IPS DF 6.9 (cell line): Measurements from ENCODE around the gene XPR1.

Experiments
- DNase-seq: peaks from one replicate; pipeline ENCODE4 v3.0.0-alpha.2; 2013; ENCODE audit warnings: low read depth, low spot score
- H3K27ac ChIP-seq: one replicate; pipeline ENCODE4 v1.5.1; 2013; ENCODE audit warnings: low read length, control low read depth
- H3K27me3 ChIP-seq: 2 replicates; pipeline ENCODE4 v1.6.1; 2013; ENCODE audit warnings: mild to moderate bottlenecking, low read length; ENCODE audit not compliant: control insufficient read depth, insufficient read depth
- H3K36me3 ChIP-seq: 2 replicates; pipeline ENCODE4 v1.6.1; 2013; ENCODE audit warnings: low read length; ENCODE audit not compliant: control insufficient read depth, insufficient read depth
- H3K4me1 ChIP-seq: 2 replicates; pipeline ENCODE4 v1.6.1; 2013; ENCODE audit warnings: low read length; ENCODE audit not compliant: control insufficient read depth, insufficient read depth
- H3K4me3 ChIP-seq: 2 replicates; pipeline ENCODE4 v1.5.1; 2013; ENCODE audit warnings: mild to moderate bottlenecking, low read length
- H3K9me3 ChIP-seq: 2 replicates; pipeline ENCODE4 v1.6.1; 2013; ENCODE audit warnings: low read length, inconsistent platforms; ENCODE audit not compliant: control insufficient read depth, insufficient read depth
- WGBS: extraction: QIAGEN DNeasy Blood & Tissue Kit; methylation state at CpG from one replicate; pipeline ENCODE4 v1.1.7; 2013; ENCODE audit warnings: mixed read lengths, missing lambda C conversion rate; ENCODE audit not compliant: insufficient read length, insufficient coverage; 5-methylcytosine and 5-hydroxymethylcytosine counted together

Gene XPR1

GRCh38 chr1:180930687-180931086, 298.9 kb downstream of the XPR1 start:
- H3K27ac ChIP-seq: no peak overlapping the region
- H3K4me3 ChIP-seq: no peak overlapping the region
- WGBS: no CpG with 5 or more reads among the region's 5 CpGs
- H3K9me3 ChIP-seq: no peaks in the 10 kb centered on the region
- no peaks in the 10 kb centered on the region; the same call in 1 of the 2 replicates for H3K36me3 ChIP-seq
- no peaks in the 10 kb centered on the region for H3K27me3 ChIP-seq
- H3K4me1 ChIP-seq: peaks cover 12% of the 10 kb centered on the region
- no peak for DNase-seq

GRCh38 chr1:180931529-180931928, 299.7 kb downstream of the XPR1 start:
- H3K36me3 ChIP-seq: no peaks in the 10 kb centered on the region; the same call in 1 of the 2 replicates
- DNase-seq: no peak
- no peak overlapping the region for H3K27ac ChIP-seq
- no peak overlapping the region for H3K4me3 ChIP-seq
- WGBS: no CpG with 5 or more reads among the region's 4 CpGs
- peaks cover 7% of the 10 kb centered on the region for H3K4me1 ChIP-seq
- no peaks in the 10 kb centered on the region for H3K27me3 ChIP-seq
- no peaks in the 10 kb centered on the region for H3K9me3 ChIP-seq

- H3K4me1 ChIP-seq: peaks cover 7% of the 10 kb centered on the region
- no peak overlapping the region for H3K4me3 ChIP-seq
- no peak for DNase-seq
- no peak overlapping the region for H3K27ac ChIP-seq
- H3K9me3 ChIP-seq: no peaks in the 10 kb centered on the region
- no peaks in the 10 kb centered on the region; the same call in 1 of the 2 replicates for H3K36me3 ChIP-seq
- WGBS: no CpG with 5 or more reads among the region's 4 CpGs
- H3K27me3 ChIP-seq: no peaks in the 10 kb centered on the region
Observed at GRCh38 chr1:180932378-180932777, 300.6 kb downstream of the XPR1 start.

- Histone ChIP-seq H3K27me3 (no peaks in the 10 kb centered on the region), H3K9me3 (no peaks in the 10 kb centered on the region), H3K4me1 (peaks cover 6% of the 10 kb centered on the region), H3K27ac (no peak overlapping the region), H3K4me3 (no peak overlapping the region), H3K36me3 (no peaks in the 10 kb centered on the region; the same call in 1 of the 2 replicates)
- DNase-seq: no peak
Observed at GRCh38 chr1:180933141-180933540, 301.3 kb downstream of the XPR1 start.

GRCh38 chr1:180934563-180934962, 302.7 kb downstream of the XPR1 start:
- Histone ChIP-seq H3K9me3 (no peaks in the 10 kb centered on the region), H3K4me3 (no peak overlapping the region), H3K27ac (no peak overlapping the region), H3K27me3 (no peaks in the 10 kb centered on the region), H3K36me3 (no peaks in the 10 kb centered on the region; the same call in 1 of the 2 replicates), H3K4me1 (peaks cover 3% of the 10 kb centered on the region)
- no peak for DNase-seq
- WGBS: no CpG with 5 or more reads among the region's 7 CpGs

- H3K27ac ChIP-seq: no peak overlapping the region
- H3K4me1 ChIP-seq: peaks cover 3% of the 10 kb centered on the region
- DNase-seq: no peak
- H3K36me3 ChIP-seq: no peaks in the 10 kb centered on the region; the same call in 1 of the 2 replicates
- no peaks in the 10 kb centered on the region for H3K9me3 ChIP-seq
- WGBS: no CpG with 5 or more reads among the region's 45 CpGs
- no peaks in the 10 kb centered on the region for H3K27me3 ChIP-seq
- H3K4me3 ChIP-seq: no peak overlapping the region
Observed at GRCh38 chr1:180935326-180936109, 303.7 kb downstream of the XPR1 start.

GRCh38 chr1:180936110-180937011, 304.5 kb downstream of the XPR1 start:
- no CpG with 5 or more reads among the region's 28 CpGs for WGBS
- Histone ChIP-seq H3K27ac (no peak overlapping the region), H3K9me3 (no peaks in the 10 kb centered on the region), H3K4me1 (peaks cover 6% of the 10 kb centered on the region), H3K27me3 (no peaks in the 10 kb centered on the region), H3K36me3 (no peaks in the 10 kb centered on the region; the same call in 1 of the 2 replicates), H3K4me3 (no peak overlapping the region)
- no peak for DNase-seq

- Histone ChIP-seq H3K4me3 (no peak overlapping the region), H3K4me1 (peaks cover 6% of the 10 kb centered on the region), H3K27me3 (no peaks in the 10 kb centered on the region), H3K9me3 (no peaks in the 10 kb centered on the region), H3K27ac (no peak overlapping the region), H3K36me3 (no peaks in the 10 kb centered on the region; the same call in 1 of the 2 replicates)
- DNase-seq: no peak
- WGBS: no CpG with 5 or more reads among the region's 1 CpG
Observed at GRCh38 chr1:180937012-180937372, 305.2 kb downstream of the XPR1 start.

GRCh38 chr1:180937624-180938225, 305.9 kb downstream of the XPR1 start:
- DNase-seq: no peak
- peaks cover 8% of the 10 kb centered on the region for H3K4me1 ChIP-seq
- H3K27ac ChIP-seq: no peak overlapping the region
- H3K36me3 ChIP-seq: no peaks in the 10 kb centered on the region; the same call in 1 of the 2 replicates
- no peak overlapping the region for H3K4me3 ChIP-seq
- no peaks in the 10 kb centered on the region for H3K9me3 ChIP-seq
- no peaks in the 10 kb centered on the region for H3K27me3 ChIP-seq
- WGBS: no CpG with 5 or more reads among the region's 9 CpGs

- no CpG with 5 or more reads among the region's 9 CpGs for WGBS
- Histone ChIP-seq H3K4me1 (peaks cover 8% of the 10 kb centered on the region), H3K36me3 (no peaks in the 10 kb centered on the region; the same call in 1 of the 2 replicates), H3K4me3 (no peak overlapping the region), H3K27me3 (no peaks in the 10 kb centered on the region), H3K27ac (no peak overlapping the region), H3K9me3 (no peaks in the 10 kb centered on the region)
- DNase-seq: no peak
Observed at GRCh38 chr1:180939073-180939710, 307.4 kb downstream of the XPR1 start.
